GM12875 (cell line): ENCODE data around the gene SHC4.

Experiments used
- H3K4me3 ChIP-seq: one replicate; pipeline ENCODE4 v1.5.1; 2011; ENCODE audit warnings: low read depth, low read length, control low read depth
- TF ChIP-seq, protein P1 (sequence below): IDR thresholded peaks from 2 replicates; pipeline ENCODE4 v1.5.1; 2011; ENCODE audit warnings: low read depth, mild to moderate bottlenecking, control low read depth, inconsistent platforms, low read length, moderate library complexity, borderline replicate concordance; ENCODE audit not compliant: insufficient read depth

The SHC4 gene

DNA sequence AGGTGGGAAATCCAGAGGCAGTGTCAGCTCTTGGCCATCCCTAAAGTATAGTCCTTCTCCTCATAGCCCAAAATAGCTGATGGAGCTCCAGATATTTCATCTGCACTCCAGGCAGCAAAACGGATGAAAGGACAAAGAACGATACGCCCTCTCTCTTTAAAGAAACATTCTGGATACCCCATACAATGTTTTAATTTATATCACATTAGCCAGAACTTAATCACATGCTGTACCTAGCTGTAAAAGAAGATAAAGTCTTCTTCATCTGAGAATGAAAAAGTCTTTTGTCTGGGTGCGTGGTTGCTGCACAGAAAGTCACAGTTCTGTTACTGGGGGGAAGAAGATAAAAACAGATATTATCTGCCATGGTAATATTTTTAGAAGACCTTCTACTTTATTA is 4.3 kb upstream of the SHC4 start:
- TF ChIP-seq, protein P1, sequence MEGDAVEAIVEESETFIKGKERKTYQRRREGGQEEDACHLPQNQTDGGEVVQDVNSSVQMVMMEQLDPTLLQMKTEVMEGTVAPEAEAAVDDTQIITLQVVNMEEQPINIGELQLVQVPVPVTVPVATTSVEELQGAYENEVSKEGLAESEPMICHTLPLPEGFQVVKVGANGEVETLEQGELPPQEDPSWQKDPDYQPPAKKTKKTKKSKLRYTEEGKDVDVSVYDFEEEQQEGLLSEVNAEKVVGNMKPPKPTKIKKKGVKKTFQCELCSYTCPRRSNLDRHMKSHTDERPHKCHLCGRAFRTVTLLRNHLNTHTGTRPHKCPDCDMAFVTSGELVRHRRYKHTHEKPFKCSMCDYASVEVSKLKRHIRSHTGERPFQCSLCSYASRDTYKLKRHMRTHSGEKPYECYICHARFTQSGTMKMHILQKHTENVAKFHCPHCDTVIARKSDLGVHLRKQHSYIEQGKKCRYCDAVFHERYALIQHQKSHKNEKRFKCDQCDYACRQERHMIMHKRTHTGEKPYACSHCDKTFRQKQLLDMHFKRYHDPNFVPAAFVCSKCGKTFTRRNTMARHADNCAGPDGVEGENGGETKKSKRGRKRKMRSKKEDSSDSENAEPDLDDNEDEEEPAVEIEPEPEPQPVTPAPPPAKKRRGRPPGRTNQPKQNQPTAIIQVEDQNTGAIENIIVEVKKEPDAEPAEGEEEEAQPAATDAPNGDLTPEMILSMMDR: no peak

DNA sequence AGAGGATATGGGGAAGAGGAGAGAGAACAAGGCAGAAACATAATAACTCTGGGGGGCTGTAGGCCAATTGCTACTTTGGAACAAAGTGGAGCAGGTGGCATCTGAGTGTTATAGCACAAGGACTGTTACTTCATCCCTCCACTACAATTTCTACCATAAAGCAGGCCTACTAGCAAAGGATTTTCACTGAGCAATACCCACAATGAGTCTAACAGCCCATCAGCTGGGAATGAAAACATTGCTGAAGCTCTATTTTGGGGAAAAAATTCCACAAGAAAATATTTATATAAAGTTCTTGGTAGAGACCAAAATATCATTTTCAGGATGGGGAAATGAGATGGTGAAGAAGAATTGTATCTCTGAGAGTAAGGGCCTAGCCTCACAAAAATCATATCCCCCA is 3.6 kb upstream of the SHC4 start:
- TF ChIP-seq, protein P1: no peak
- no peak overlapping the region for H3K4me3 ChIP-seq

More for the DNA sequence above, 4.3 kb upstream of the SHC4 start:
- no peak overlapping the region for H3K4me3 ChIP-seq

DNA sequence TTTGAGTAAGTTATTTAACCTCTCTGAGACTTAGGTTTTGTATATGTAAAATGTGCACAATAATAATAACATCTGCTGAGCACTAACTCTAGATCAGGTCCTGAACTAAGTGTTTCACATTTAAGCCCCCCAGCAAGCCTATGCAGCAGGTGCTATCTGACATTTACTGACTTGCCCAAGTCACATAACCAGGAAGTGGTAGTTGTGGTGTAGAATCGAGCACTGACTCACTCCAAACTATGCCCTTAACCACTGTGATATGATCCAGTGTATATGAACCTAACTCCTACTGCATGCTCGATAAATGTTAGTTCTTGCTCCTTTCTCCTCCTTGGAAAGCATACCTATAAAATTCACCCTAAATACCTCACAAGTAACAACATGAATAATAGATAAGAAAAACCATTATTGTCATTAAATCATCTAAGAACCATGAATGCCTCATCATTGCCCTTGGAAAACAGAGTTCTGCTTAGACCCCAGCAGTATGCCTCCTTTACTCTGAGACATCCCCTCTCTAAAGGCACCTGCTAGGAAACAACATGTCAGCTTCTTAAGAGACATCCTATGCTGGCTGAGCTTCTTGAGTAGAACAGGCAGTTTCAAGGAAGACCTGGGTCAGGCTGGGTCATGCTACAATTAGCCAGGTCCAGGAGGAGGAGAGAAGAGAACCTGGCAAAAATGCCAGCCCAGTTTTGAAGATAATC is 3.0 kb upstream of the SHC4 start:
- TF ChIP-seq, protein P1: no peak
- H3K4me3 ChIP-seq: no peak overlapping the region

DNA sequence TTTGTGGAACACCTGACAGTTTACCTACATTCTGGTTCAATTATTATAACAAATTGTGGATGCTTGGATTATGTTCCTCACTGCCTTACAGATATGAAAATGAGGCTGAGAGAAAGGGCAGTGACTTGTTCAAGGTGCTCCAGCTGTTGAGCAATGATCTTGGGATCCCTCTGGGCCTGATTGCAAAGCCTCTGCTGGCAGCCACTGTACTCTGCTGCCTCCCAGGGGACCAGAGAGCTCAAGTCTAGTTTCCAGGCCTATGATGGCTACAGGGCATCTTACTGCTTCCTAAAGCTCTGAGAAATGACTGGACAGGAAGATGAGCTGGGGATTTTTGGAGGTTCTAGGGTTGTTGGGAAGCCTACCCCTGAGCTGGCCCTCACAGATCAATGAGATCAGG is 2.3 kb upstream of the SHC4 start:
- no peak overlapping the region for H3K4me3 ChIP-seq
- TF ChIP-seq, protein P1: no peak

DNA sequence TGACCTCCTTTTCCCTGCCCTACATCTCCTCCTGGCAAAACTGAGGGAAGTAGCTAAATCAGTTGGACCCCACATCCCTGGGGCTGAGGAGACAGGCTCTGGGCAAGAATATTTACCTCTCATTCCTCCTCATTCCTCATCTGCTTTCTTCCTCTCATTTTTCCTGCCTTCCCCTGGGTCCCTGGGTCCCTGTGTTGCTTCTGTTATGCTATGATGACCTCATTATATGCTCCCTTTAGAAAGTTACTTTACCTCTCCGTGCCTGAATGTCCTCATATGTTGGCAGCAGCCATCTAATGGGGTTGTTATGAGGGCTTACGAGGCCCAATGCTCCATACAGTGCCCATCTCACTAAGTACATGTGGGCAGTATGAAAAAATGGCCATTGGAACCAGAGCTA is 1.2 kb upstream of the SHC4 start:
- TF ChIP-seq, protein P1: no peak
- H3K4me3 ChIP-seq: no peak overlapping the region

DNA sequence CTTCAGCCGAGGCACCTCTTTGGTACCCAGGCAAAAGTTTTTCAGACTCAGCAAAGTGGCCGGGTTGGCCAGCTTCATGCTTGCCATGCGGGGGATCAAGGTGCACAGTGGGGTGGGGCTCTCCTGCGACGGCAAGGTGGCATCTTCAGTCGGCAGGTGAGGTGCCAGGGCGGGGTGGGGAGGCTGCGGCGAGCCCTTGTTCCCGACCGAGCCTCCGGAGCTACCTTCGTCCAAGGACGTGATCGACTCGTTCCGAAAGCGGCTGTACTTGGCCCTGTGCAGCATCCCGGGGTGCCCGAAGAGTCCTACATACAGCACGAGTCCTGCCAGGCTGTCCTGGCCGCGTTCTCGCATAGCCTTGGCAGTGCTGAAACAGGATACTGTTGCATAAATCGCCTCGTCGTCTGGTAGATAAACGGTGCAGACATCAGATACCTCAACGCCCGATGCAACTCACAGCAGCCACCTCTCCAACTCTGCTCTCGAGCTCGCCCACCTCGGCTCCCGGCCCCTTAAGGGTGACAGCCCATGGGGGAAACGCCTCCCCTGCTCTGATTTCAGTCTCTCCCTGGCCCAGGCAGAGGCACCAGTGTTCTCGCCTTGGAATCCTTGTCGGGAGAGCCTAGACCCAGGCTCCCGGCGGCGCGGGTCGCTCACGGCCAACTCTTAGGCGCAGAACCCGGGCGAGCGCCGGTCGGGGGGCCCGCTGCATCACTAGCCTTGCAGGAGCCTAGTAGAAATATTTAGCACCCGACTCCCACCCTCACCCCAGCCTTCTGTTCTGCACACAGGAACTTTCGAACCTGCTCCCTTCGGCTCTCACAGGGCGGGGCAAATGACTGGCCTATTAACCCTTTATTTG is 826 bp downstream of the SHC4 start:
- peak overlapping the region; percentile 31 for H3K4me3 ChIP-seq
- TF ChIP-seq, protein P1: 0 out of 2 replicates have a peak, but pooled peaks have one; percentile 0

DNA sequence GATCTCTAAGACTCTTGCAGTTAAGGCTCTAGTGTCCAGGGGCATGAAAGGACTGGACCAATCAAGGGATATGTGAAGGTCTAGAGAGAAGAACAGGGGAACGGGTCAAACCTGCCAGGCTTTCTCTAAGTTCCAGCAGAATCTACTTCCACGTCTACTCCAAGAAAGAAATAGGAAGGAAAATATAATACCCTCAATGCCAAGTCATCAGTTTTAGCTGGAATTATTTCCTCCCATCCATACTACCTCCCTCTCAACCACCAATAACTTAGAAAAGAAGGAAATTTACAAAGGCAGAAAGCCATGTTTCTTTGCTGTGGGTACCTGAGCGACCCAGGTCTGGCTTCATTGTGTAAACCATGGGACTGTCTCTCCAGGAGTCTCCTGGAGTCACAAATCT is 7.8 kb downstream of the SHC4 start:
- no peak overlapping the region for H3K4me3 ChIP-seq
- TF ChIP-seq, protein P1: no peak
